Stomach (tissue), 9 donors: ENCODE results near the gene EGFL8. TPM values are rescaled to one million over a fixed set of nuclear protein-coding genes. Genes with fewer than 3 reads are reported as not detected.
"Not testable (repeated sequence)": the region's sequence is repeated elsewhere in the genome, so short reads cannot be mapped to it uniquely, and the experiment has no call there.

Experiments
- DNase-seq, 2 donors: peaks; one replicate each; pipeline versions ENCODE4 v3.0.0 to v3.0.0-alpha.2; 2013 to 2019
- H3K27ac ChIP-seq, 5 donors: fragments of 200-600 bp in 4 of 5; sonication (generic) in 4 of 5; one replicate each; pipeline ENCODE4 v1.5.1; 2013 to 2019; ENCODE audit warnings: mild to moderate bottlenecking in 1 of 5, moderate library complexity in 1 of 5
- H3K27me3 ChIP-seq, 3 donors: fragments of 200-600 bp; sonication (generic); one replicate each; pipeline ENCODE4 v1.5.1; 2017 to 2019; ENCODE audit warnings: mixed run types in 1 of 3
- H3K36me3 ChIP-seq, 4 donors: fragments of 200-600 bp; sonication (generic); 1 replicate in 3 of 4; 2 replicates in 1 of 4; pipeline ENCODE4 v1.5.1; 2016 to 2019
- H3K4me1 ChIP-seq, 4 donors: fragments of 200-600 bp; sonication (generic); one replicate each; pipeline ENCODE4 v1.5.1; 2016 to 2019
- H3K4me3 ChIP-seq, 4 donors: fragments of 200-600 bp; sonication (generic) in 3 of 4; one replicate each; pipeline ENCODE4 v1.5.1; 2016 to 2019; ENCODE audit warnings: mild to moderate bottlenecking in 1 of 4
- H3K9me3 ChIP-seq, 4 donors: fragments of 200-600 bp; sonication (generic); one replicate each; pipeline ENCODE4 v1.5.1; 2016 to 2019
- CTCF ChIP-seq, 7 experiments: fragments of 450-650 bp in 4 of 7; fragments of 200-600 bp in 3 of 7; sonication (generic) in 3 of 7; IDR thresholded peaks; one replicate each; pipeline ENCODE4 v1.5.1; 2016 to 2019; ENCODE audit warnings: antibody characterized with exemption in 7 of 7, control low read depth in 2 of 7, mild to moderate bottlenecking in 1 of 7
- EP300 ChIP-seq: sonication (generic); formaldehyde crosslinking; IDR thresholded peaks from one replicate; pipeline ENCODE4 v1.6.1; 2017; ENCODE audit warnings: antibody characterized with exemption
- POLR2A ChIP-seq, 4 donors: fragments of 450-650 bp; IDR thresholded peaks; one replicate each; pipeline ENCODE4 v1.6.1; 2016; ENCODE audit warnings: antibody characterized with exemption in 4 of 4, control low read depth in 2 of 4, mild to moderate bottlenecking in 1 of 4, moderate library complexity in 1 of 4
- POLR2AphosphoS5 ChIP-seq, 3 donors: sonication (generic); formaldehyde crosslinking; IDR thresholded peaks; one replicate each; pipeline ENCODE4 v1.6.1; 2016; ENCODE audit warnings: antibody characterized with exemption in 3 of 3
- WGBS, 5 donors: extraction: QIAGEN DNeasy Blood & Tissue Kit in 3 of 5; methylation state at CpG; one replicate each; pipeline versions ENCODE4 v1.1.5 to v1.1.7; 2013 to 2018; 5-methylcytosine and 5-hydroxymethylcytosine counted together
- intact Hi-C: fragments of 100-400 bp; cut with DNase I; formaldehyde crosslinking; loops from one replicate; pipeline ENCODE4 v1.15.1; 2023; ENCODE audit warnings: low total_unique reads
- polyA plus RNA-seq, 3 donors: library from polyadenylated mRNA; stranded (reverse); fragments of 200-250 nt; gene quantifications; one replicate each; pipeline ENCODE4 v1.2.3, GENCODE V29; 2013
- total RNA-seq, 5 donors: library from RNA; depleted of rRNA; stranded (reverse); fragments of >200 nt; gene quantifications; one replicate each; pipeline versions ENCODE4 v1.1.0 to v1.2.3, GENCODE V29; 2014 to 2016
- donor health status: healthy with polysubstance abuse.
- donor health status: Bipolar disorder and iron deficiency.
- donor health status: healthy.

EGFL8 gene
- total and polyA plus RNA-seq, 8 donors, result 0.87 to 224 (median 15.6) TPM

DNA sequence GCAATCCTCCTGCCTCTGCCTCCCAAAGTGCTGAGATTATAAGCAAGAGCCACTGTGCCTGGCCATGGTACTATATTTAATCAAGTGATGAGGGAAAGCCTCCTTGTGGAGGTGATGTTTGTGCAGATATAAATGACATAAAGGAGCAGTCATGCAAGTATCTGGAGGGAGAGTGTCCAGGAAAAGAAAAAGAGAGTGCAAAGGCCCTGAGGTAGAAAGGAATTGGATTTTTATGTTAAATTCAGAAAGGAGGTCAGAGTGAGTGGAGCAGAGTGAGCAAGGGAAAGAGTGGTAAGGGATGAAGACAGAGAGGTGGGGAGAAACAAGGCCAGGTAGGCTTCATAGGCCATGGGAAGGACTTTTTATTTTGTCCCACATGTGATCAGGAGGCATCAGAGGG is 26.9 kb upstream of the EGFL8 start:
- H3K36me3 ChIP-seq, result no peaks in the 10 kb centered on the region
- H3K27ac ChIP-seq, result no peak overlapping the region
- DNase-seq, result no peak
- H3K9me3 ChIP-seq, result no peaks in the 10 kb centered on the region
- H3K27me3 ChIP-seq, result no peaks in the 10 kb centered on the region
- no peaks in the 10 kb centered on the region for H3K4me1 ChIP-seq
- no peak overlapping the region for H3K4me3 ChIP-seq
- TF ChIP-seq EP300, result no peak
- no peak for TF ChIP-seq POLR2A (IDR thresholded peaks at IDR 0.05)
- TF ChIP-seq CTCF (IDR thresholded peaks at IDR 0.05), result no peak
- no peak for TF ChIP-seq POLR2AphosphoS5 (IDR thresholded peaks at IDR 0.05)
- intact Hi-C loops, result no loop called here

DNA sequence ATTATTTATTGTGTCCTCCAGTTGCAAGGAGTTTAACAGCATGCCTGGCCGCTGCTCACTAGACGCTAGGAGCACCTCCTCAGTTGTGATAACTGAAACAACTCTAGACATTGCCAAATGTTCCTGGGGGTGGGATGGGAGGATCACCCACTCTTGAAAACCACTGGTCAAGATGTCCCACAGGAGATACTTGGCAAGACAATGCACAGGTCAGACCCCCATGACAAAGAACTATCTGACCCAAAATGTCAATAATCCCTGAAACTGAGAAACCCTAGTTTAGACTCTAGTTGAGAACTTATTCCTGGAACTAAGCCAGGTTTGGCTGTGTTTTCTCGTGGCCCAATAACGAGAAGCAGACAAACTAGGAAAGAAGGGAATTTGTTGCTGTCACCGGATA is 24.8 kb upstream of the EGFL8 start:
- no peaks in the 10 kb centered on the region for H3K9me3 ChIP-seq
- TF ChIP-seq EP300, result no peak
- TF ChIP-seq POLR2AphosphoS5 (IDR thresholded peaks at IDR 0.05), result no peak
- no peak for TF ChIP-seq CTCF (IDR thresholded peaks at IDR 0.05)
- TF ChIP-seq POLR2A (IDR thresholded peaks at IDR 0.05), result no peak
- H3K27me3 ChIP-seq, result no peaks in the 10 kb centered on the region
- H3K27ac ChIP-seq, result no peak overlapping the region
- H3K4me3 ChIP-seq, result no peak overlapping the region
- H3K36me3 ChIP-seq, result no peaks in the 10 kb centered on the region
- peaks cover 0 to 5% (median 2%) of the 10 kb centered on the region in 4 donors for H3K4me1 ChIP-seq
- intact Hi-C loops, result no loop called here
- DNase-seq, result no peak
- WGBS, 5 donors, result 63 to 77% (median 67%) methylated on average over 5 of the region's 5 CpGs

GRCh38 chr6:32140420-32141046 is 23.9 kb upstream of the EGFL8 start:
- Histone ChIP-seq H3K36me3 (no peaks in the 10 kb centered on the region), H3K27ac (no peak overlapping the region), H3K27me3 (no peaks in the 10 kb centered on the region), H3K4me1 (peaks cover 0 to 6% (median 2%) of the 10 kb centered on the region in 4 donors), H3K9me3 (no peaks in the 10 kb centered on the region), H3K4me3 (no peak overlapping the region)
- DNase-seq, result no peak
- intact Hi-C loops, result no loop called here
- TF ChIP-seq EP300 (no peak), POLR2AphosphoS5 (IDR thresholded peaks at IDR 0.05) (no peak), CTCF (IDR thresholded peaks at IDR 0.05) (no peak), POLR2A (IDR thresholded peaks at IDR 0.05) (no peak)
- 57 to 69% (median 66%) methylated on average over 5 of the region's 5 CpGs for WGBS, 5 donors

- Histone ChIP-seq H3K27me3 (peaks cover 0 to 11% (median 0%) of the 10 kb centered on the region in 3 donors), H3K4me1 (peaks cover 0 to 16% (median 8%) of the 10 kb centered on the region in 4 donors), H3K27ac (peak overlapping the region in 2 of 5 donors; percentile 52 to 61), H3K36me3 (peaks cover 0 to 10% (median 5%) of the 10 kb centered on the region in 4 donors)
- intact Hi-C loops, H3K4me3 ChIP-seq, H3K9me3 ChIP-seq: not testable (repeated sequence)
- TF ChIP-seq POLR2AphosphoS5 (IDR thresholded peaks at IDR 0.05), result peak in 1 of 3 donors; percentile 9
- DNase-seq, result peak; percentile 48 to 61
- whole genome bisulfite sequencing, 5 donors, result 26 to 63% (median 44%) methylated on average over 7 of the region's 7 CpGs
Measured at GRCh38 chr6:32144238-32144637, 20.2 kb upstream of the EGFL8 start.

DNA sequence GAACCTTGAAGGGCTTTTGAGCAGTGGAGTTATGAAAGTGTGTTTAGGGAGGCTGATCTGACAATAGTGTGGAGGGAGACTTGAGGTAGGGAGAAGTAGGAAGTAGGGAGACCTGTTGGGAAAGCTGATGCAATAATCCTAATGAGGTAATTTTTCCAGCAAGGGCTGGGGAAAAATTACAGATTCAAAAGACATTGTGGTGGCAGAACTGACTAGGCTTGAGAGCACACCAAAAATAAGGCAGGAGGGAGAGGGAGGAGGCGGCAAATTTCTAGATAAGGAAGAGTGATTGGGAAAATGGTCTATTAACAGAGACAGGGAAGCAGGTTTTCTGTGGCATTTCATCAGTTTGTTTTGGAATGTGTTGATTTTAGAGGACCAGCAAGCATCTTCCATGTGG is 18.1 kb upstream of the EGFL8 start:
- H3K27ac ChIP-seq, result peak overlapping the region in 1 of 5 donors; percentile 1
- H3K9me3 ChIP-seq, result no peaks in the 10 kb centered on the region
- intact Hi-C loops, result no loop called here
- H3K4me3 ChIP-seq, result no peak overlapping the region
- peaks cover 5 to 32% (median 23%) of the 10 kb centered on the region in 4 donors for H3K4me1 ChIP-seq
- H3K27me3 ChIP-seq, result peaks cover 0 to 26% (median 0%) of the 10 kb centered on the region in 3 donors
- TF ChIP-seq CTCF (IDR thresholded peaks at IDR 0.05) (no peak), POLR2A (IDR thresholded peaks at IDR 0.05) (no peak), EP300 (no peak), POLR2AphosphoS5 (IDR thresholded peaks at IDR 0.05) (no peak)
- 60 to 80% (median 67%) methylated on average over 1 of the region's 1 CpG for WGBS, 5 donors
- peaks cover 0 to 13% (median 5%) of the 10 kb centered on the region in 4 donors for H3K36me3 ChIP-seq
- DNase-seq, result peak in 1 of 2 donors; percentile 28
